Fibroblast of lung (primary cell): ENCODE results near the gene KRTAP23-1. TPM values are rescaled to one million over a fixed set of nuclear protein-coding genes. Genes with fewer than 3 reads are reported as not detected.

ENCODE experiments used
- DNase-seq, 2 donors: peaks; one replicate each; pipeline versions ENCODE4 v3.0.0 to v3.0.0-alpha.2; 2010; ENCODE audit warnings: low read depth in 2 of 2
- H2AFZ ChIP-seq: 2 replicates; pipeline ENCODE4 v1.5.1; 2012; ENCODE audit warnings: low read length, control low read depth, inconsistent platforms
- H3K27ac ChIP-seq: 2 replicates; pipeline ENCODE4 v1.5.1; 2011; ENCODE audit warnings: low read length, control low read depth; ENCODE audit not compliant: insufficient read depth
- H3K27me3 ChIP-seq: 2 replicates; pipeline ENCODE4 v1.5.1; 2011; ENCODE audit warnings: mild to moderate bottlenecking, low read length; ENCODE audit not compliant: control insufficient read depth, insufficient read depth
- H3K36me3 ChIP-seq: 2 replicates; pipeline ENCODE4 v1.5.1; 2011; ENCODE audit warnings: low read length; ENCODE audit not compliant: control insufficient read depth, insufficient read depth
- H3K4me1 ChIP-seq: 2 replicates; pipeline ENCODE4 v1.5.1; 2011; ENCODE audit warnings: low read length; ENCODE audit not compliant: control insufficient read depth, insufficient read depth; ENCODE audit errors: extremely low read depth
- H3K4me2 ChIP-seq: 2 replicates; pipeline ENCODE4 v1.5.1; 2011; ENCODE audit warnings: low read length, control low read depth; ENCODE audit not compliant: insufficient read depth; ENCODE audit errors: extremely low read depth
- H3K4me3 ChIP-seq, 4 experiments: fragments of 200-600 bp in 1 of 4; sonication (generic) in 1 of 4; replicated peaks in 1 of 4; 2 replicates each; pipeline ENCODE4 v1.5.1; 2011 to 2016; ENCODE audit warnings: low read length in 4 of 4, low read depth in 3 of 4, mild to moderate bottlenecking in 3 of 4, control low read depth in 2 of 4, inconsistent platforms in 1 of 4, mixed read lengths in 1 of 4; ENCODE audit not compliant: insufficient read depth in 1 of 4; ENCODE audit errors: control extremely low read depth in 1 of 4
- H3K79me2 ChIP-seq: 2 replicates; pipeline ENCODE4 v1.5.1; 2012; ENCODE audit warnings: mild to moderate bottlenecking, low read length, inconsistent platforms; ENCODE audit not compliant: control insufficient read depth, insufficient read depth
- H3K9ac ChIP-seq: 2 replicates; pipeline ENCODE4 v1.5.1; 2011; ENCODE audit warnings: mild to moderate bottlenecking, low read length, control low read depth; ENCODE audit not compliant: insufficient read depth
- H3K9me3 ChIP-seq: 2 replicates; pipeline ENCODE4 v1.5.1; 2012; ENCODE audit warnings: low read depth, low read length; ENCODE audit not compliant: control insufficient read depth, insufficient read depth
- H4K20me1 ChIP-seq: 2 replicates; pipeline ENCODE4 v1.5.1; 2011; ENCODE audit warnings: low read length; ENCODE audit not compliant: control insufficient read depth, insufficient read depth; ENCODE audit errors: extremely low read depth
- CTCF ChIP-seq, 2 donors: IDR thresholded peaks in 1 of 2; conservative IDR thresholded peaks in 1 of 2; 1 replicate in 1 of 2; 2 replicates in 1 of 2; pipeline ENCODE4 v1.5.1; 2011 to 2012; ENCODE audit warnings: low read length in 2 of 2, control low read depth in 1 of 2, inconsistent platforms in 1 of 2, low read depth in 1 of 2, mild to moderate bottlenecking in 1 of 2
- EZH2 ChIP-seq: IDR thresholded peaks from 2 replicates; pipeline ENCODE4 v1.5.1; 2012; ENCODE audit warnings: low read length, control low read depth, mild to moderate bottlenecking; ENCODE audit errors: missing control alignments
- polyA plus RNA-seq, 2 donors: library from polyadenylated mRNA; depleted of rRNA in 1 of 2; stranded (reverse) in 1 of 2; unstranded in 1 of 2; fragments of >200 nt; gene quantifications; 2 replicates each; pipeline ENCODE4 v1.2.1, GENCODE V29; 2011 to 2012; ENCODE audit warnings: missing spikeins in 1 of 2
- total RNA-seq: library from RNA; depleted of rRNA; stranded (reverse); fragments of >200 nt; gene quantifications from 2 replicates; pipeline ENCODE4 v1.2.1, GENCODE V29; 2014

The KRTAP23-1 gene
- total and polyA plus RNA-seq, 2 donors (not counting 1 experiment from before 2014, with no cell fraction given) = not detected

GRCh38 chr21:30306884-30307283 is 41.5 kb downstream of the KRTAP23-1 start:
- Histone ChIP-seq H3K27me3 (no peaks in the 10 kb centered on the region), H3K4me2 (no peak overlapping the region), H3K9ac (no peak overlapping the region), H3K9me3 (no peaks in the 10 kb centered on the region), H3K4me3 (no peak overlapping the region), H3K27ac (no peak overlapping the region), H3K4me1 (no peaks in the 10 kb centered on the region), H3K79me2 (no peaks in the 10 kb centered on the region), H2AFZ (no peak overlapping the region), H3K36me3 (no peaks in the 10 kb centered on the region), H4K20me1 (no peaks in the 10 kb centered on the region)
- TF ChIP-seq EZH2 (no peak), CTCF (conservative IDR thresholded peaks at IDR 0.05 in 1 of 2, IDR thresholded peaks at IDR 0.05 in 1 of 2; ENCODE audit: low read depth in 1 of 2, low read length in 2 of 2) (no peak)
- no peak for DNase-seq

GRCh38 chr21:30305136-30305535 is 43.3 kb downstream of the KRTAP23-1 start:
- Histone ChIP-seq H3K4me1 (no peaks in the 10 kb centered on the region), H3K27ac (no peak overlapping the region), H3K27me3 (no peaks in the 10 kb centered on the region), H3K9me3 (no peaks in the 10 kb centered on the region), H2AFZ (no peak overlapping the region), H3K4me3 (no peak overlapping the region), H4K20me1 (no peaks in the 10 kb centered on the region), H3K4me2 (no peak overlapping the region), H3K9ac (no peak overlapping the region), H3K79me2 (no peaks in the 10 kb centered on the region), H3K36me3 (no peaks in the 10 kb centered on the region)
- TF ChIP-seq EZH2 (no peak), CTCF (conservative IDR thresholded peaks at IDR 0.05 in 1 of 2, IDR thresholded peaks at IDR 0.05 in 1 of 2; ENCODE audit: low read depth in 1 of 2, low read length in 2 of 2) (no peak)
- no peak for DNase-seq

Other genes with a start within 250 kb of the KRTAP23-1 start
- gene CLDN17, start 181.8 kb downstream of the KRTAP23-1 start, total RNA-seq = not detected in 2 replicates
- gene CLDN17, start 181.8 kb downstream of the KRTAP23-1 start, polyA plus RNA-seq = not detected in 2 replicates
- not detected in 2 replicates for gene CLDN8, start 132.5 kb downstream of the KRTAP23-1 start, total RNA-seq
- not detected in 2 replicates for gene CLDN8, start 132.5 kb downstream of the KRTAP23-1 start, polyA plus RNA-seq
- gene KRTAP24-1, start 65.7 kb downstream of the KRTAP23-1 start, total RNA-seq = not detected in 2 replicates
- gene KRTAP24-1, start 65.7 kb downstream of the KRTAP23-1 start, polyA plus RNA-seq = not detected in 2 replicates
- gene KRTAP25-1, start 59.1 kb downstream of the KRTAP23-1 start, total RNA-seq = not detected in 2 replicates
- gene KRTAP25-1, start 59.1 kb downstream of the KRTAP23-1 start, polyA plus RNA-seq = not detected in 2 replicates
- not detected in 2 replicates for gene KRTAP26-1, start 28.3 kb downstream of the KRTAP23-1 start, total RNA-seq
- not detected in 2 replicates for gene KRTAP26-1, start 28.3 kb downstream of the KRTAP23-1 start, polyA plus RNA-seq
- not detected in 2 replicates for gene KRTAP27-1, start 10.9 kb downstream of the KRTAP23-1 start, total RNA-seq
- not detected in 2 replicates for gene KRTAP27-1, start 10.9 kb downstream of the KRTAP23-1 start, polyA plus RNA-seq
- not detected in 2 replicates for gene KRTAP13-2, start 23.7 kb upstream of the KRTAP23-1 start, total RNA-seq
- gene KRTAP13-2, start 23.7 kb upstream of the KRTAP23-1 start, polyA plus RNA-seq = not detected in 2 replicates
- gene KRTAP13-1, start 47.4 kb upstream of the KRTAP23-1 start, total RNA-seq = not detected in 2 replicates
- gene KRTAP13-1, start 47.4 kb upstream of the KRTAP23-1 start, polyA plus RNA-seq = not detected in 2 replicates
- not detected in 2 replicates for gene KRTAP13-3, start 77.3 kb upstream of the KRTAP23-1 start, total RNA-seq
- not detected in 2 replicates for gene KRTAP13-3, start 77.3 kb upstream of the KRTAP23-1 start, polyA plus RNA-seq
- not detected in 2 replicates for gene KRTAP13-4, start 81.6 kb upstream of the KRTAP23-1 start, total RNA-seq
- gene KRTAP13-4, start 81.6 kb upstream of the KRTAP23-1 start, polyA plus RNA-seq = not detected in 2 replicates
- not detected in 2 replicates for gene KRTAP15-1, start 91.7 kb upstream of the KRTAP23-1 start, total RNA-seq
- gene KRTAP15-1, start 91.7 kb upstream of the KRTAP23-1 start, polyA plus RNA-seq = not detected in 2 replicates
- not detected in 2 replicates for gene KRTAP19-1, start 131.8 kb upstream of the KRTAP23-1 start, total RNA-seq
- gene KRTAP19-1, start 131.8 kb upstream of the KRTAP23-1 start, polyA plus RNA-seq = not detected in 2 replicates
- not detected in 2 replicates for gene KRTAP19-2, start 138.8 kb upstream of the KRTAP23-1 start, total RNA-seq
- not detected in 2 replicates for gene KRTAP19-2, start 138.8 kb upstream of the KRTAP23-1 start, polyA plus RNA-seq
- gene KRTAP19-3, start 143.4 kb upstream of the KRTAP23-1 start, total RNA-seq = not detected in 2 replicates
- gene KRTAP19-3, start 143.4 kb upstream of the KRTAP23-1 start, polyA plus RNA-seq = not detected in 2 replicates
- gene KRTAP19-4, start 148.6 kb upstream of the KRTAP23-1 start, total RNA-seq = not detected in 2 replicates
- not detected in 2 replicates for gene KRTAP19-4, start 148.6 kb upstream of the KRTAP23-1 start, polyA plus RNA-seq
- not detected in 2 replicates for gene KRTAP19-5, start 153.5 kb upstream of the KRTAP23-1 start, total RNA-seq
- not detected in 2 replicates for gene KRTAP19-5, start 153.5 kb upstream of the KRTAP23-1 start, polyA plus RNA-seq
- not detected in 2 replicates for gene KRTAP19-6, start 193.3 kb upstream of the KRTAP23-1 start, total RNA-seq
- not detected in 2 replicates for gene KRTAP19-6, start 193.3 kb upstream of the KRTAP23-1 start, polyA plus RNA-seq
- gene KRTAP19-7, start 212.7 kb upstream of the KRTAP23-1 start, total RNA-seq = not detected in 2 replicates
- not detected in 2 replicates for gene KRTAP19-7, start 212.7 kb upstream of the KRTAP23-1 start, polyA plus RNA-seq
- not detected in 2 replicates for gene KRTAP22-2, start 241.8 kb upstream of the KRTAP23-1 start, total RNA-seq
- gene KRTAP22-2, start 241.8 kb upstream of the KRTAP23-1 start, polyA plus RNA-seq = not detected in 2 replicates
- not detected in 2 replicates for gene KRTAP6-3, start 243.8 kb upstream of the KRTAP23-1 start, total RNA-seq
- gene KRTAP6-3, start 243.8 kb upstream of the KRTAP23-1 start, polyA plus RNA-seq = not detected in 2 replicates